ENCODE data around the gene POLR2E. TPM values are rescaled to one million over a fixed set of nuclear protein-coding genes. Genes with fewer than 3 reads are reported as not detected.

Gene POLR2E
- polyA plus RNA-seq (2013) = 192 and 197 TPM in 2 replicates

GRCh38 chr19:1094978-1095701, at the start of gene POLR2E:
POLR2E (minus strand) TSS chr19:1095375; CDS start chr19:1095315, 60 bp downstream.
- peak within 1 kb of the TSS; percentile 77 for H4K8ac ChIP-seq (ENCODE audit: low read depth, low read length)
- H3K4ac ChIP-seq (ENCODE audit: low read depth, low read length) = peak within 1 kb of the TSS; percentile 100
- H2AK5ac ChIP-seq (ENCODE audit: low read length) = peak within 1 kb of the TSS; percentile 60
- H3K79me2 ChIP-seq (ENCODE audit: control insufficient read depth, insufficient read depth, low read length, poor library complexity) = peaks cover 14% of the 10 kb centered on the region
- H3K18ac ChIP-seq (ENCODE audit: low read length) = peak within 1 kb of the TSS; percentile 72
- H2AFZ ChIP-seq (ENCODE audit: insufficient read depth, low read length, poor library complexity) = peak within 1 kb of the TSS; percentile 35
- H3K4me3 ChIP-seq (ENCODE audit: low read depth, low read length) = peak within 1 kb of the TSS; percentile 96
- no peak within 1 kb of the TSS for H2BK12ac ChIP-seq (ENCODE audit: low read length)
- peak within 1 kb of the TSS; percentile 36 for H2BK120ac ChIP-seq (ENCODE audit: insufficient read depth, low read length, poor library complexity)
- H3K79me1 ChIP-seq (ENCODE audit: low read length) = peaks cover 15% of the 10 kb centered on the region
- peak within 1 kb of the TSS; percentile 65 for H4K12ac ChIP-seq (ENCODE audit: low read depth, low read length)
- H3K23ac ChIP-seq (ENCODE audit: low read length) = no peak within 1 kb of the TSS
- H3K9me3 ChIP-seq (ENCODE audit: insufficient read depth, low read depth, low read length) = no peaks in the 10 kb centered on the region
- peak within 1 kb of the TSS; percentile 78 for H3K14ac ChIP-seq (ENCODE audit: low read length)
- H3K36me3 ChIP-seq (ENCODE audit: control insufficient read depth in 1 of 2, insufficient read depth in 2 of 2, low read length in 2 of 2) = peaks cover 30% of the 10 kb centered on the region in 2 experiments
- H3K9ac ChIP-seq (ENCODE audit: low read length) = peak within 1 kb of the TSS; percentile 94
- WGBS (ENCODE audit: extremely low coverage, insufficient coverage, insufficient read length) = no CpG with 5 or more reads among the region's 81 CpGs
- H3K27me3 ChIP-seq (ENCODE audit: insufficient read depth, low read length) = no peaks in the 10 kb centered on the region
- H3K4me1 ChIP-seq (ENCODE audit: control insufficient read depth in 1 of 2, insufficient read depth in 2 of 2, low read length in 2 of 2) = peaks cover 20 to 22% of the 10 kb centered on the region in 2 experiments
- no peak within 1 kb of the TSS for H3K27ac ChIP-seq (ENCODE audit: low read depth, low read length)
- H4K91ac ChIP-seq (ENCODE audit: low read depth, low read length) = peak within 1 kb of the TSS; percentile 33
- H2BK5ac ChIP-seq (ENCODE audit: low read depth, low read length, poor library complexity) = peak within 1 kb of the TSS; percentile 16
- peak within 1 kb of the TSS; percentile 96 for H3K4me2 ChIP-seq (ENCODE audit: low read length)
- peak; percentile 96 to 99 for DNase-seq

- Histone ChIP-seq H2BK120ac (ENCODE audit: insufficient read depth, low read length, poor library complexity) (no peak overlapping the region), H3K4me3 (ENCODE audit: low read depth, low read length) (no peak overlapping the region), H3K27ac (ENCODE audit: low read depth, low read length) (no peak overlapping the region), H3K18ac (ENCODE audit: low read length) (no peak overlapping the region), H3K23ac (ENCODE audit: low read length) (no peak overlapping the region), H3K79me1 (ENCODE audit: low read length) (no peaks in the 10 kb centered on the region), H3K36me3 (ENCODE audit: control insufficient read depth in 1 of 2, insufficient read depth in 2 of 2, low read length in 2 of 2) (peaks cover 44 to 49% of the 10 kb centered on the region in 2 experiments), H2AFZ (ENCODE audit: insufficient read depth, low read length, poor library complexity) (no peak overlapping the region), H3K27me3 (ENCODE audit: insufficient read depth, low read length) (no peaks in the 10 kb centered on the region), H3K4me1 (ENCODE audit: control insufficient read depth in 1 of 2, insufficient read depth in 2 of 2, low read length in 2 of 2) (no peaks in the 10 kb centered on the region), H3K4me2 (ENCODE audit: low read length) (no peak overlapping the region), H4K91ac (ENCODE audit: low read depth, low read length) (no peak overlapping the region), H4K8ac (ENCODE audit: low read depth, low read length) (no peak overlapping the region), H3K79me2 (ENCODE audit: control insufficient read depth, insufficient read depth, low read length, poor library complexity) (no peaks in the 10 kb centered on the region), H3K4ac (ENCODE audit: low read depth, low read length) (no peak overlapping the region), H2BK12ac (ENCODE audit: low read length) (no peak overlapping the region), H3K9me3 (ENCODE audit: insufficient read depth, low read depth, low read length) (peaks cover 12% of the 10 kb centered on the region), H3K9ac (ENCODE audit: low read length) (no peak overlapping the region), H2AK5ac (ENCODE audit: low read length) (no peak overlapping the region), H4K12ac (ENCODE audit: low read depth, low read length) (no peak overlapping the region), H2BK5ac (ENCODE audit: low read depth, low read length, poor library complexity) (no peak overlapping the region), H3K14ac (ENCODE audit: low read length) (no peak overlapping the region)
- no CpG with 5 or more reads among the region's 1 CpG for WGBS (ENCODE audit: extremely low coverage, insufficient coverage, insufficient read length)
- DNase-seq = no peak
Observed at GRCh38 chr19:1144741-1145140, 49.6 kb upstream of the POLR2E start.

GRCh38 chr19:1143828-1144399, 48.7 kb upstream of the POLR2E start:
- Histone ChIP-seq H3K79me2 (ENCODE audit: control insufficient read depth, insufficient read depth, low read length, poor library complexity) (no peaks in the 10 kb centered on the region), H3K4ac (ENCODE audit: low read depth, low read length) (no peak overlapping the region), H3K79me1 (ENCODE audit: low read length) (no peaks in the 10 kb centered on the region), H3K27ac (ENCODE audit: low read depth, low read length) (no peak overlapping the region), H2AFZ (ENCODE audit: insufficient read depth, low read length, poor library complexity) (no peak overlapping the region), H3K23ac (ENCODE audit: low read length) (no peak overlapping the region), H3K4me1 (ENCODE audit: control insufficient read depth in 1 of 2, insufficient read depth in 2 of 2, low read length in 2 of 2) (no peaks in the 10 kb centered on the region), H3K9me3 (ENCODE audit: insufficient read depth, low read depth, low read length) (peaks cover 12% of the 10 kb centered on the region), H3K36me3 (ENCODE audit: control insufficient read depth in 1 of 2, insufficient read depth in 2 of 2, low read length in 2 of 2) (peaks cover 38 to 41% of the 10 kb centered on the region in 2 experiments), H4K91ac (ENCODE audit: low read depth, low read length) (no peak overlapping the region), H3K9ac (ENCODE audit: low read length) (no peak overlapping the region), H2BK12ac (ENCODE audit: low read length) (no peak overlapping the region), H2AK5ac (ENCODE audit: low read length) (no peak overlapping the region), H4K8ac (ENCODE audit: low read depth, low read length) (no peak overlapping the region), H2BK120ac (ENCODE audit: insufficient read depth, low read length, poor library complexity) (no peak overlapping the region), H3K18ac (ENCODE audit: low read length) (no peak overlapping the region), H2BK5ac (ENCODE audit: low read depth, low read length, poor library complexity) (no peak overlapping the region), H3K27me3 (ENCODE audit: insufficient read depth, low read length) (no peaks in the 10 kb centered on the region), H4K12ac (ENCODE audit: low read depth, low read length) (no peak overlapping the region), H3K4me3 (ENCODE audit: low read depth, low read length) (no peak overlapping the region), H3K4me2 (ENCODE audit: low read length) (no peak overlapping the region), H3K14ac (ENCODE audit: low read length) (no peak overlapping the region)
- no CpG with 5 or more reads among the region's 33 CpGs for WGBS (ENCODE audit: extremely low coverage, insufficient coverage, insufficient read length)
- DNase-seq = no peak

- H3K4me2 ChIP-seq (ENCODE audit: low read length) = no peak overlapping the region
- peaks cover 31 to 33% of the 10 kb centered on the region in 2 experiments for H3K36me3 ChIP-seq (ENCODE audit: control insufficient read depth in 1 of 2, insufficient read depth in 2 of 2, low read length in 2 of 2)
- H2AK5ac ChIP-seq (ENCODE audit: low read length) = no peak overlapping the region
- H3K4me1 ChIP-seq (ENCODE audit: control insufficient read depth in 1 of 2, insufficient read depth in 2 of 2, low read length in 2 of 2) = no peaks in the 10 kb centered on the region
- DNase-seq = no peak
- H2AFZ ChIP-seq (ENCODE audit: insufficient read depth, low read length, poor library complexity) = no peak overlapping the region
- H3K79me1 ChIP-seq (ENCODE audit: low read length) = no peaks in the 10 kb centered on the region
- peaks cover 12% of the 10 kb centered on the region for H3K9me3 ChIP-seq (ENCODE audit: insufficient read depth, low read depth, low read length)
- H3K27ac ChIP-seq (ENCODE audit: low read depth, low read length) = no peak overlapping the region
- WGBS (ENCODE audit: extremely low coverage, insufficient coverage, insufficient read length) = 100% methylated on average over 2 of the region's 5 CpGs
- H3K4ac ChIP-seq (ENCODE audit: low read depth, low read length) = no peak overlapping the region
- no peaks in the 10 kb centered on the region for H3K27me3 ChIP-seq (ENCODE audit: insufficient read depth, low read length)
- no peak overlapping the region for H4K12ac ChIP-seq (ENCODE audit: low read depth, low read length)
- no peaks in the 10 kb centered on the region for H3K79me2 ChIP-seq (ENCODE audit: control insufficient read depth, insufficient read depth, low read length, poor library complexity)
- no peak overlapping the region for H3K14ac ChIP-seq (ENCODE audit: low read length)
- no peak overlapping the region for H4K8ac ChIP-seq (ENCODE audit: low read depth, low read length)
- H2BK120ac ChIP-seq (ENCODE audit: insufficient read depth, low read length, poor library complexity) = no peak overlapping the region
- H3K18ac ChIP-seq (ENCODE audit: low read length) = no peak overlapping the region
- H3K23ac ChIP-seq (ENCODE audit: low read length) = no peak overlapping the region
- H4K91ac ChIP-seq (ENCODE audit: low read depth, low read length) = no peak overlapping the region
- no peak overlapping the region for H3K9ac ChIP-seq (ENCODE audit: low read length)
- H3K4me3 ChIP-seq (ENCODE audit: low read depth, low read length) = no peak overlapping the region
- H2BK12ac ChIP-seq (ENCODE audit: low read length) = no peak overlapping the region
- H2BK5ac ChIP-seq (ENCODE audit: low read depth, low read length, poor library complexity) = no peak overlapping the region
Observed at GRCh38 chr19:1141944-1142343, 46.8 kb upstream of the POLR2E start.

Measured in trophoblast cell (in vitro differentiated cells and primary cell).